H1 (cell line): ENCODE measurements around the gene DCN. TPM values are rescaled to one million over a fixed set of nuclear protein-coding genes. Genes with fewer than 3 reads are reported as not detected.

Experiments
- polyA plus RNA-seq, 7 experiments: library from polyadenylated mRNA; depleted of rRNA in 3 of 7; stranded (reverse) in 5 of 7; unstranded in 2 of 7; fragments of >200 nt in 5 of 7; fragments of 200-250 nt in 2 of 7; gene quantifications; 1 replicate in 5 of 7; 2 replicates in 1 of 7; 4 replicates in 1 of 7; pipeline versions ENCODE4 v1.2.1 to v1.2.3, GENCODE V29; 2011 to 2013; ENCODE audit warnings: missing spikeins in 2 of 7, mixed read lengths in 2 of 7
- total RNA-seq: library from RNA; stranded (reverse); fragmentation: NEBNext Ultra II Directional; extraction: Animal tissue kit (Norgen Biotek cat#: 25700); gene quantifications from 2 replicates; pipeline ENCODE4 v1.2.1, GENCODE V29; 2021
- TF ChIP-seq, protein P1 (sequence below): fragments of 300-600 bp; sonication (generic); IDR thresholded peaks from 2 replicates; pipeline ENCODE4 v1.7.1; 2012; ENCODE audit warnings: low read length, moderate library complexity, mild to moderate bottlenecking, inconsistent platforms; ENCODE audit not compliant: insufficient replicate concordance

The DCN gene
- total and polyA plus RNA-seq, 2 of the 8 experiments (the other 6 are each of a cell fraction or from before 2014, with no cell fraction given) = not detected

DNA sequence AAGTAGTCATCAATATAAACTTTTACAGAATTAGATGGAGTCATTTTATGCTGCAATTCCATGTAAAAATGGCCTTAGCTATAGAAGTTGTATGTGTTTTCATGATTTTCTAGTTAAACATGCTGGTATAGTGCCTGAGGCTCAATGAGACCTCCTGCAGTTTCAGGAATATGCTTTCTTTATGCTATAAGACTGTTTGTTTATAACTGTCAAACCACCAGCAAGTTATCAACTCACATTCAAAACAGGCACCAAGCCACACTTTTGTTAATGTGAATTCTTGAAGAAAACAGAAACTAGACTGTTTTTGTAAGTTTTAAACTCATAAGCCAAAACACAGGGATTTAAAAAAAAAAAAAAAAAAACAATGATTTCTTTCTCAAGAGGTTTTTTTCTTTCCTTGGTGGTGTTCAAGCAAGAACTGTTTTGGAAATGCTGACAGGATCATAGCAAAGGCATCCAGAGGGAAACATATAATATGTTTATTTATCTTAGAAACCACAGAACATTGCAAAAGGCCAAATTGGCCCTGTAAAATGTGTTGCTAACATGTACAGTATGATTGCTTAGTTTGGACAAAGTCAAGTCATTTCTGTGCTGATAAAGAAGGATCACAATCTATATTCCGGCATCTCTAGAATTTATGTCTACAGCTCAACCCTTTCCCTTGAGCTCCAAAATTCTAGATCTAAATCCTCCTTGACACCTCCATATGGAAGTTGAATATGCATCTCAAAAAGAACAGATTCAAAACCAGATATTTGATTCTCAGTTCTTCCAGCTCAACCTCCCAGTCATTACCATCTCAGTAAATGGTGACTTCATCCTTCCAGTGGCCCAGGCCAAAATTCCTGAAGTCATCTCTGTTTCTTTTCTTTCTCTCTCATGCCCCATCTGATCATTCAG is 42.3 kb downstream of the DCN start (continued):
- TF ChIP-seq, protein P1, sequence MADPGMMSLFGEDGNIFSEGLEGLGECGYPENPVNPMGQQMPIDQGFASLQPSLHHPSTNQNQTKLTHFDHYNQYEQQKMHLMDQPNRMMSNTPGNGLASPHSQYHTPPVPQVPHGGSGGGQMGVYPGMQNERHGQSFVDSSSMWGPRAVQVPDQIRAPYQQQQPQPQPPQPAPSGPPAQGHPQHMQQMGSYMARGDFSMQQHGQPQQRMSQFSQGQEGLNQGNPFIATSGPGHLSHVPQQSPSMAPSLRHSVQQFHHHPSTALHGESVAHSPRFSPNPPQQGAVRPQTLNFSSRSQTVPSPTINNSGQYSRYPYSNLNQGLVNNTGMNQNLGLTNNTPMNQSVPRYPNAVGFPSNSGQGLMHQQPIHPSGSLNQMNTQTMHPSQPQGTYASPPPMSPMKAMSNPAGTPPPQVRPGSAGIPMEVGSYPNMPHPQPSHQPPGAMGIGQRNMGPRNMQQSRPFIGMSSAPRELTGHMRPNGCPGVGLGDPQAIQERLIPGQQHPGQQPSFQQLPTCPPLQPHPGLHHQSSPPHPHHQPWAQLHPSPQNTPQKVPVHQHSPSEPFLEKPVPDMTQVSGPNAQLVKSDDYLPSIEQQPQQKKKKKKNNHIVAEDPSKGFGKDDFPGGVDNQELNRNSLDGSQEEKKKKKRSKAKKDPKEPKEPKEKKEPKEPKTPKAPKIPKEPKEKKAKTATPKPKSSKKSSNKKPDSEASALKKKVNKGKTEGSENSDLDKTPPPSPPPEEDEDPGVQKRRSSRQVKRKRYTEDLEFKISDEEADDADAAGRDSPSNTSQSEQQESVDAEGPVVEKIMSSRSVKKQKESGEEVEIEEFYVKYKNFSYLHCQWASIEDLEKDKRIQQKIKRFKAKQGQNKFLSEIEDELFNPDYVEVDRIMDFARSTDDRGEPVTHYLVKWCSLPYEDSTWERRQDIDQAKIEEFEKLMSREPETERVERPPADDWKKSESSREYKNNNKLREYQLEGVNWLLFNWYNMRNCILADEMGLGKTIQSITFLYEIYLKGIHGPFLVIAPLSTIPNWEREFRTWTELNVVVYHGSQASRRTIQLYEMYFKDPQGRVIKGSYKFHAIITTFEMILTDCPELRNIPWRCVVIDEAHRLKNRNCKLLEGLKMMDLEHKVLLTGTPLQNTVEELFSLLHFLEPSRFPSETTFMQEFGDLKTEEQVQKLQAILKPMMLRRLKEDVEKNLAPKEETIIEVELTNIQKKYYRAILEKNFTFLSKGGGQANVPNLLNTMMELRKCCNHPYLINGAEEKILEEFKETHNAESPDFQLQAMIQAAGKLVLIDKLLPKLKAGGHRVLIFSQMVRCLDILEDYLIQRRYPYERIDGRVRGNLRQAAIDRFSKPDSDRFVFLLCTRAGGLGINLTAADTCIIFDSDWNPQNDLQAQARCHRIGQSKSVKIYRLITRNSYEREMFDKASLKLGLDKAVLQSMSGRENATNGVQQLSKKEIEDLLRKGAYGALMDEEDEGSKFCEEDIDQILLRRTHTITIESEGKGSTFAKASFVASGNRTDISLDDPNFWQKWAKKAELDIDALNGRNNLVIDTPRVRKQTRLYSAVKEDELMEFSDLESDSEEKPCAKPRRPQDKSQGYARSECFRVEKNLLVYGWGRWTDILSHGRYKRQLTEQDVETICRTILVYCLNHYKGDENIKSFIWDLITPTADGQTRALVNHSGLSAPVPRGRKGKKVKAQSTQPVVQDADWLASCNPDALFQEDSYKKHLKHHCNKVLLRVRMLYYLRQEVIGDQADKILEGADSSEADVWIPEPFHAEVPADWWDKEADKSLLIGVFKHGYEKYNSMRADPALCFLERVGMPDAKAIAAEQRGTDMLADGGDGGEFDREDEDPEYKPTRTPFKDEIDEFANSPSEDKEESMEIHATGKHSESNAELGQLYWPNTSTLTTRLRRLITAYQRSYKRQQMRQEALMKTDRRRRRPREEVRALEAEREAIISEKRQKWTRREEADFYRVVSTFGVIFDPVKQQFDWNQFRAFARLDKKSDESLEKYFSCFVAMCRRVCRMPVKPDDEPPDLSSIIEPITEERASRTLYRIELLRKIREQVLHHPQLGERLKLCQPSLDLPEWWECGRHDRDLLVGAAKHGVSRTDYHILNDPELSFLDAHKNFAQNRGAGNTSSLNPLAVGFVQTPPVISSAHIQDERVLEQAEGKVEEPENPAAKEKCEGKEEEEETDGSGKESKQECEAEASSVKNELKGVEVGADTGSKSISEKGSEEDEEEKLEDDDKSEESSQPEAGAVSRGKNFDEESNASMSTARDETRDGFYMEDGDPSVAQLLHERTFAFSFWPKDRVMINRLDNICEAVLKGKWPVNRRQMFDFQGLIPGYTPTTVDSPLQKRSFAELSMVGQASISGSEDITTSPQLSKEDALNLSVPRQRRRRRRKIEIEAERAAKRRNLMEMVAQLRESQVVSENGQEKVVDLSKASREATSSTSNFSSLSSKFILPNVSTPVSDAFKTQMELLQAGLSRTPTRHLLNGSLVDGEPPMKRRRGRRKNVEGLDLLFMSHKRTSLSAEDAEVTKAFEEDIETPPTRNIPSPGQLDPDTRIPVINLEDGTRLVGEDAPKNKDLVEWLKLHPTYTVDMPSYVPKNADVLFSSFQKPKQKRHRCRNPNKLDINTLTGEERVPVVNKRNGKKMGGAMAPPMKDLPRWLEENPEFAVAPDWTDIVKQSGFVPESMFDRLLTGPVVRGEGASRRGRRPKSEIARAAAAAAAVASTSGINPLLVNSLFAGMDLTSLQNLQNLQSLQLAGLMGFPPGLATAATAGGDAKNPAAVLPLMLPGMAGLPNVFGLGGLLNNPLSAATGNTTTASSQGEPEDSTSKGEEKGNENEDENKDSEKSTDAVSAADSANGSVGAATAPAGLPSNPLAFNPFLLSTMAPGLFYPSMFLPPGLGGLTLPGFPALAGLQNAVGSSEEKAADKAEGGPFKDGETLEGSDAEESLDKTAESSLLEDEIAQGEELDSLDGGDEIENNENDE = no peak
